ENCODE data around the gene SOX2.

DNA sequence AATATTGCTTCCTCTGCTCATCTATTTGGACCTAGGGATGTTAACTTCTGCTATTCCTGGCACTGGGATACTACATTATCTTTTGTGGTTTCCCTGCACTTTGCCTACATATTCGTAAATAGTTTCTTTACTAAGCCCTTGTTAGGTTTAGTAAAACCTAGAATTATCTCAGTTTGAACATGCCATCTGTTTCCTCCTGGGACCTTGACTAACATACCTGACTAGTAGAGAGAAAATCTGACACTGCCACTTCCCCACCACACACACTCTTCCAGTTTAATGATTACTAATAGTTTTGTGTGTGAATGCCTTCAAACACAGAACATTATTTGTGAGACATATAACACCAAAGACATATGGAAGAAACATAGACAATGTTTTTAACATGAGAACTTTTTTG lies 28.2 kb upstream of the SOX2 start:
- TF ChIP-seq, protein P1, sequence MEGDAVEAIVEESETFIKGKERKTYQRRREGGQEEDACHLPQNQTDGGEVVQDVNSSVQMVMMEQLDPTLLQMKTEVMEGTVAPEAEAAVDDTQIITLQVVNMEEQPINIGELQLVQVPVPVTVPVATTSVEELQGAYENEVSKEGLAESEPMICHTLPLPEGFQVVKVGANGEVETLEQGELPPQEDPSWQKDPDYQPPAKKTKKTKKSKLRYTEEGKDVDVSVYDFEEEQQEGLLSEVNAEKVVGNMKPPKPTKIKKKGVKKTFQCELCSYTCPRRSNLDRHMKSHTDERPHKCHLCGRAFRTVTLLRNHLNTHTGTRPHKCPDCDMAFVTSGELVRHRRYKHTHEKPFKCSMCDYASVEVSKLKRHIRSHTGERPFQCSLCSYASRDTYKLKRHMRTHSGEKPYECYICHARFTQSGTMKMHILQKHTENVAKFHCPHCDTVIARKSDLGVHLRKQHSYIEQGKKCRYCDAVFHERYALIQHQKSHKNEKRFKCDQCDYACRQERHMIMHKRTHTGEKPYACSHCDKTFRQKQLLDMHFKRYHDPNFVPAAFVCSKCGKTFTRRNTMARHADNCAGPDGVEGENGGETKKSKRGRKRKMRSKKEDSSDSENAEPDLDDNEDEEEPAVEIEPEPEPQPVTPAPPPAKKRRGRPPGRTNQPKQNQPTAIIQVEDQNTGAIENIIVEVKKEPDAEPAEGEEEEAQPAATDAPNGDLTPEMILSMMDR (IDR thresholded peaks at IDR 0.05), result no peak
- no peak for TF ChIP-seq EZH2 (IDR thresholded peaks at IDR 0.05; ENCODE audit: borderline replicate concordance, insufficient read depth, low read depth, low read length, poor library complexity, severe bottlenecking)

All from B cell (primary cell).